Spleen (tissue), 11 donors: ENCODE data around the gene MAMDC2. TPM values are rescaled to one million over a fixed set of nuclear protein-coding genes. Genes with fewer than 3 reads are reported as not detected.
"Not testable (repeated sequence)": the region's sequence is repeated elsewhere in the genome, so short reads cannot be mapped to it uniquely, and the experiment has no call there.

ENCODE experiments used
- DNase-seq: peaks from one replicate; pipeline ENCODE4 v3.0.0-alpha.2; 2020
- H3K27ac ChIP-seq, 8 donors: fragments of 200-600 bp; sonication (generic) in 7 of 8; 1 replicate in 4 of 8; 2 replicates in 4 of 8; pipeline versions ENCODE4 v1.5.0 to v1.8.0; 2016 to 2021; ENCODE audit warnings: inconsistent platforms in 4 of 8, mild to moderate bottlenecking in 4 of 8, moderate library complexity in 1 of 8
- H3K27me3 ChIP-seq, 7 donors: fragments of 200-600 bp; sonication (generic) in 6 of 7; replicated peaks in 1 of 7; 1 replicate in 4 of 7; 2 replicates in 3 of 7; pipeline versions ENCODE4 v1.5.0 to v1.8.0; 2016 to 2021; ENCODE audit warnings: inconsistent platforms in 3 of 7, mild to moderate bottlenecking in 1 of 7
- H3K36me3 ChIP-seq, 6 donors: fragments of 200-600 bp; sonication (generic) in 5 of 6; 1 replicate in 4 of 6; 2 replicates in 2 of 6; pipeline versions ENCODE4 v1.5.0 to v1.8.0; 2016 to 2021; ENCODE audit warnings: inconsistent platforms in 2 of 6
- H3K4me1 ChIP-seq, 6 donors: fragments of 200-600 bp; sonication (generic) in 5 of 6; 1 replicate in 3 of 6; 2 replicates in 3 of 6; pipeline versions ENCODE4 v1.5.0 to v1.8.0; 2016 to 2021; ENCODE audit warnings: inconsistent platforms in 3 of 6
- H3K4me3 ChIP-seq, 8 donors: fragments of 200-600 bp; sonication (generic) in 7 of 8; 1 replicate in 4 of 8; 2 replicates in 4 of 8; pipeline versions ENCODE4 v1.5.0 to v1.8.0; 2016 to 2021; ENCODE audit warnings: inconsistent platforms in 4 of 8, mild to moderate bottlenecking in 4 of 8, moderate library complexity in 2 of 8
- H3K9me3 ChIP-seq, 8 donors: fragments of 200-600 bp; sonication (generic) in 7 of 8; 1 replicate in 4 of 8; 2 replicates in 4 of 8; pipeline versions ENCODE4 v1.5.0 to v1.8.0; 2016 to 2021; ENCODE audit warnings: inconsistent platforms in 4 of 8
- POLR2A ChIP-seq, 3 donors: fragments of 450-650 bp; IDR thresholded peaks; one replicate each; pipeline ENCODE4 v1.5.1; 2017; ENCODE audit warnings: antibody characterized with exemption in 3 of 3, mild to moderate bottlenecking in 1 of 3
- POLR2AphosphoS5 ChIP-seq, 3 donors: sonication (generic); formaldehyde crosslinking; IDR thresholded peaks; one replicate each; pipeline ENCODE4 v1.5.1; 2017; ENCODE audit warnings: antibody characterized with exemption in 3 of 3
- WGBS, 5 donors: extraction: QIAGEN DNeasy Blood & Tissue Kit in 3 of 5; methylation state at CpG; one replicate each; pipeline versions ENCODE4 v1.1.5 to v1.1.7; 2013 to 2018; 5-methylcytosine and 5-hydroxymethylcytosine counted together
- intact Hi-C: fragments of 100-400 bp; cut with DNase I; formaldehyde crosslinking; loops from one replicate; pipeline ENCODE4 v1.15.0; 2023; ENCODE audit warnings: low total_unique reads
- polyA plus RNA-seq, 3 donors: library from polyadenylated mRNA; stranded (reverse); fragments of 200-250 nt; gene quantifications; one replicate each; pipeline ENCODE4 v1.2.1, GENCODE V29; 2013
- total RNA-seq, 7 donors: library from RNA; depleted of rRNA in 3 of 7; stranded (reverse); fragments of >200 nt in 3 of 7; fragmentation: NEBNext Ultra II Directional in 4 of 7; extraction: Animal tissue kit (Norgen Biotek cat#: 25700) in 4 of 7; gene quantifications; one replicate each; pipeline versions ENCODE4 v1.1.0 to v1.2.1, GENCODE V29; 2016 to 2021
- TF ChIP-seq, protein P1 (sequence below), 11 experiments: fragments of 200-600 bp in 7 of 11; fragments of 450-650 bp in 4 of 11; sonication (generic) in 4 of 11; IDR thresholded peaks in 8 of 11; conservative IDR thresholded peaks in 3 of 11; 1 replicate in 7 of 11; 2 replicates in 4 of 11; pipeline versions ENCODE4 v1.4.0 to v1.8.0; 2016 to 2021; ENCODE audit warnings: antibody characterized with exemption in 11 of 11, inconsistent platforms in 4 of 11, mild to moderate bottlenecking in 1 of 11
- donor health status: healthy with polysubstance abuse.
- donor health status: DM: no; HTN: no; CAD: no; lungs with moderate emphysema.
- donor health status: DM: no; HTN: no; CAD: no.
- donor health status: Bipolar disorder and iron deficiency.
- donor health status: healthy.
- donor health status: DM: no; HTN: no; CAD: no.
- donor health status: DM: yes; HTN: yes; CAD: no.

The MAMDC2 gene
- total and polyA plus RNA-seq, 10 donors: 1.5 to 65.5 (median 14.5) TPM

- Histone ChIP-seq H3K27ac (no peak overlapping the region), H3K4me3 (no peak overlapping the region)
These were observed 185.0 kb downstream of the MAMDC2 start for GRCh38 chr9:70228611-70229010.

DNA sequence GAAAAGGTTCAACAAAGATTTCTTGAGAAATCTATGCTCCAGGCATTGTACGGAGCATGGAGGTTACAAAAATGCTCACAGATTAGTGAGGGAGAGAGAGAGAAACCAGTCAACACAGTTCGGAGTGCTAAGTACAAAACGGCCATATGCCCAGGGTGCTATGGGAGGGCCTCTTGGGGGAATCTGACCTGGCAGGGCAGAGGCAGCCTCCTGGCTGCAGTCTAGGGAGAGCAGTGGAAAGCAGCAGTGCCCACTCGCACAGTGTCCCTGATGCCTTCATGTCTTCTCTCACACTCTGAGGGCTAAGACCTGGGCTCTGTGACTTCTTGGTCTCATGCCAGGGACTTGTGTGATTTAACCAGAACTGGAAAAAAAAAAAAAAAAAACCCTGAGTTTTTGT is 185.4 kb downstream of the MAMDC2 start:
- Histone ChIP-seq H3K9me3 (no peaks in the 10 kb centered on the region), H3K4me3 (no peak overlapping the region), H3K36me3 (peaks cover 0 to 5% (median 0%) of the 10 kb centered on the region in 6 donors), H3K27ac (no peak overlapping the region), H3K27me3 (no peaks in the 10 kb centered on the region), H3K4me1 (no peaks in the 10 kb centered on the region)
- no peak for DNase-seq
- TF ChIP-seq POLR2AphosphoS5 (IDR thresholded peaks at IDR 0.05) (no peak), POLR2A (IDR thresholded peaks at IDR 0.05) (no peak)
- TF ChIP-seq, protein P1, sequence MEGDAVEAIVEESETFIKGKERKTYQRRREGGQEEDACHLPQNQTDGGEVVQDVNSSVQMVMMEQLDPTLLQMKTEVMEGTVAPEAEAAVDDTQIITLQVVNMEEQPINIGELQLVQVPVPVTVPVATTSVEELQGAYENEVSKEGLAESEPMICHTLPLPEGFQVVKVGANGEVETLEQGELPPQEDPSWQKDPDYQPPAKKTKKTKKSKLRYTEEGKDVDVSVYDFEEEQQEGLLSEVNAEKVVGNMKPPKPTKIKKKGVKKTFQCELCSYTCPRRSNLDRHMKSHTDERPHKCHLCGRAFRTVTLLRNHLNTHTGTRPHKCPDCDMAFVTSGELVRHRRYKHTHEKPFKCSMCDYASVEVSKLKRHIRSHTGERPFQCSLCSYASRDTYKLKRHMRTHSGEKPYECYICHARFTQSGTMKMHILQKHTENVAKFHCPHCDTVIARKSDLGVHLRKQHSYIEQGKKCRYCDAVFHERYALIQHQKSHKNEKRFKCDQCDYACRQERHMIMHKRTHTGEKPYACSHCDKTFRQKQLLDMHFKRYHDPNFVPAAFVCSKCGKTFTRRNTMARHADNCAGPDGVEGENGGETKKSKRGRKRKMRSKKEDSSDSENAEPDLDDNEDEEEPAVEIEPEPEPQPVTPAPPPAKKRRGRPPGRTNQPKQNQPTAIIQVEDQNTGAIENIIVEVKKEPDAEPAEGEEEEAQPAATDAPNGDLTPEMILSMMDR (IDR thresholded peaks at IDR 0.05 in 8 of 11, conservative IDR thresholded peaks at IDR 0.05 in 3 of 11): no peak
- 80 to 91% (median 90%) methylated on average over 4 of the region's 4 CpGs for WGBS, 5 donors
- intact Hi-C loops: no loop called here

More at GRCh38 chr9:70228611-70229010, 185.0 kb downstream of the MAMDC2 start:
- no peaks in the 10 kb centered on the region for H3K4me1 ChIP-seq
- intact Hi-C loops: no loop called here
- peaks cover 0 to 5% (median 0%) of the 10 kb centered on the region in 6 donors for H3K36me3 ChIP-seq
- H3K27me3 ChIP-seq: no peaks in the 10 kb centered on the region
- TF ChIP-seq POLR2AphosphoS5 (IDR thresholded peaks at IDR 0.05) (no peak), POLR2A (IDR thresholded peaks at IDR 0.05) (no peak)
- TF ChIP-seq, protein P1 (IDR thresholded peaks at IDR 0.05 in 8 of 11, conservative IDR thresholded peaks at IDR 0.05 in 3 of 11): no peak
- DNase-seq: no peak
- H3K9me3 ChIP-seq: no peaks in the 10 kb centered on the region
- WGBS, 5 donors: 85 to 98% (median 90%) methylated on average over 2 of the region's 2 CpGs

GRCh38 chr9:70229579-70229978 is 185.9 kb downstream of the MAMDC2 start:
- 74 to 85% (median 78%) methylated on average over 3 of the region's 3 CpGs for WGBS, 5 donors
- DNase-seq: no peak
- intact Hi-C loops: no loop called here
- Histone ChIP-seq H3K9me3 (no peaks in the 10 kb centered on the region), H3K4me3 (no peak overlapping the region), H3K4me1 (no peaks in the 10 kb centered on the region), H3K27me3 (no peaks in the 10 kb centered on the region), H3K27ac (no peak overlapping the region), H3K36me3 (no peaks in the 10 kb centered on the region)
- TF ChIP-seq, protein P1 (IDR thresholded peaks at IDR 0.05 in 8 of 11, conservative IDR thresholded peaks at IDR 0.05 in 3 of 11): no peak

GRCh38 chr9:70232476-70232875 is 188.8 kb downstream of the MAMDC2 start:
- Histone ChIP-seq H3K4me3 (no peak overlapping the region), H3K9me3 (no peaks in the 10 kb centered on the region), H3K36me3 (no peaks in the 10 kb centered on the region), H3K4me1 (no peaks in the 10 kb centered on the region), H3K27me3 (no peaks in the 10 kb centered on the region), H3K27ac (no peak overlapping the region)
- WGBS, 5 donors: 37 to 64% (median 45%) methylated on average over 4 of the region's 4 CpGs
- TF ChIP-seq POLR2AphosphoS5 (IDR thresholded peaks at IDR 0.05) (no peak), POLR2A (IDR thresholded peaks at IDR 0.05) (no peak)
- TF ChIP-seq, protein P1 (IDR thresholded peaks at IDR 0.05 in 8 of 11, conservative IDR thresholded peaks at IDR 0.05 in 3 of 11): no peak
- intact Hi-C loops: no loop called here
- no peak for DNase-seq

DNA sequence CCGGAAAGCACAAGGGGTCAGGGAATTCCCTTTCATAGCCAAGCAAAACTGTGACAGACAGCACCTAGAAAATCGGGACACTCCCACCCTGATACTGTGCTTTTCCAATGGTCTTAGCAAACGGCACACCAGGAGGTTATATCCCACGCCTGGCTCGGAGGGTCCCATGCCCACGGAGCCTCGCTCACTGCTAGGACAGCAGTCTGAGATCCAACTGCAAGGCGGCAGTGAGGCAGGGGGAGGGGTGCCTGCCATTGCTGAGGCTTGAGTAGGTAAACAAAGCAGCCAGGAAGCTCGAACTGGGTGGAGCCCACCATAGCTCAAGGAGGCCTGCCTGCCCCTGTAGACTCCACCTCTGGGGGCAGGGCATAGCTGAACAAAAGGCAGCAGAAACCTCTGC is 190.6 kb downstream of the MAMDC2 start:
- H3K36me3 ChIP-seq, H3K9me3 ChIP-seq, H3K4me3 ChIP-seq, H3K27me3 ChIP-seq, H3K4me1 ChIP-seq, intact Hi-C loops, H3K27ac ChIP-seq, DNase-seq: not testable (repeated sequence)
- WGBS, 5 donors: 76 to 91% (median 89%) methylated on average over 8 to 9 of the region's 9 CpGs

DNA sequence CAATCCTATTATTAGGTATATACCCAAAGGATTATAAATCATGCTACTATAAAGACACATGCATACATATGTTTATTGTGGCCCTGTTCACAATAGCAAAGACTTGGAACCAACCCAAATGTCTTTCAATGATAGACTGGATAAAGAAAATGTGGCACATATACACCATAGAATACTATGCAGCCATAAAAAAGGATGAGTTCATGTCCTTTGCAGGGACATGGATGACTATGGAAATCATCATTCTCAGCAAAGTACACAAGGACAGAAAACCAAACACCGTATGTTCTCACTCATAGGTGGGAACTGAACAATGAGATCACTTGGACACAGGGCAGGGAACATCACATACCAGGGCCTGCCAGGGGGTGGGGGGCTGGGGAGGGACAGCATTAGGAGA is 202.3 kb downstream of the MAMDC2 start:
- H3K9me3 ChIP-seq, H3K27ac ChIP-seq, H3K36me3 ChIP-seq, H3K4me1 ChIP-seq, intact Hi-C loops, H3K27me3 ChIP-seq, H3K4me3 ChIP-seq, DNase-seq: not testable (repeated sequence)
- WGBS, 5 donors: 80 to 100% (median 94%) methylated on average over 1 of the region's 1 CpG
